ENCODE measurements around the gene NME4. TPM values are rescaled to one million over a fixed set of nuclear protein-coding genes. Genes with fewer than 3 reads are reported as not detected.

Gene NME4
- total RNA-seq, 1 donor from 2014 or later = 89.2 TPM

Other genes with a start within 250 kb of the NME4 start
- not detected for gene HBZ, start 244.6 kb upstream of the NME4 start, total RNA-seq
- gene HBM, start 231.2 kb upstream of the NME4 start, total RNA-seq = not detected
- gene HBA2, start 224.3 kb upstream of the NME4 start, total RNA-seq = 37.2 TPM
- gene HBA1, start 220.5 kb upstream of the NME4 start, total RNA-seq = 48.9 TPM
- gene HBQ1, start 216.7 kb upstream of the NME4 start, total RNA-seq = not detected
- gene LUC7L, start 167.8 kb upstream of the NME4 start, total RNA-seq = 25.4 TPM
- 143 TPM for gene FAM234A, start 162.4 kb upstream of the NME4 start, total RNA-seq
- 14.8 TPM for gene RGS11, start 121.3 kb upstream of the NME4 start, total RNA-seq
- 14.9 TPM for gene ARHGDIG, start 116.6 kb upstream of the NME4 start, total RNA-seq
- 2.6 TPM for gene PDIA2, start 114.0 kb upstream of the NME4 start, total RNA-seq
- gene AXIN1, start 44.5 kb upstream of the NME4 start, total RNA-seq = 14.4 TPM
- 77.2 TPM for gene MRPL28, start 26.7 kb upstream of the NME4 start, total RNA-seq
- 34.2 TPM for gene PGAP6, start 15.2 kb upstream of the NME4 start, total RNA-seq
- gene DECR2, start 4.7 kb downstream of the NME4 start, total RNA-seq = 9.8 TPM
- gene RAB11FIP3, start 28.4 kb downstream of the NME4 start, total RNA-seq = 28.3 TPM
- 17.8 TPM for gene CAPN15, start 130.5 kb downstream of the NME4 start, total RNA-seq
- gene PRR35, start 163.2 kb downstream of the NME4 start, total RNA-seq = not detected
- gene NHLRC4, start 169.8 kb downstream of the NME4 start, total RNA-seq = 0.52 TPM
- 16.9 TPM for gene PIGQ, start 172.8 kb downstream of the NME4 start, total RNA-seq
- gene RAB40C, start 192.9 kb downstream of the NME4 start, total RNA-seq = 11.4 TPM
- gene WFIKKN1, start 233.8 kb downstream of the NME4 start, total RNA-seq = 0.10 TPM
- gene METTL26, start 239.1 kb downstream of the NME4 start, total RNA-seq = 62.2 TPM
- 187 TPM for gene MCRIP2, start 244.6 kb downstream of the NME4 start, total RNA-seq